ENCODE data around the gene PHLDA1.

DNA sequence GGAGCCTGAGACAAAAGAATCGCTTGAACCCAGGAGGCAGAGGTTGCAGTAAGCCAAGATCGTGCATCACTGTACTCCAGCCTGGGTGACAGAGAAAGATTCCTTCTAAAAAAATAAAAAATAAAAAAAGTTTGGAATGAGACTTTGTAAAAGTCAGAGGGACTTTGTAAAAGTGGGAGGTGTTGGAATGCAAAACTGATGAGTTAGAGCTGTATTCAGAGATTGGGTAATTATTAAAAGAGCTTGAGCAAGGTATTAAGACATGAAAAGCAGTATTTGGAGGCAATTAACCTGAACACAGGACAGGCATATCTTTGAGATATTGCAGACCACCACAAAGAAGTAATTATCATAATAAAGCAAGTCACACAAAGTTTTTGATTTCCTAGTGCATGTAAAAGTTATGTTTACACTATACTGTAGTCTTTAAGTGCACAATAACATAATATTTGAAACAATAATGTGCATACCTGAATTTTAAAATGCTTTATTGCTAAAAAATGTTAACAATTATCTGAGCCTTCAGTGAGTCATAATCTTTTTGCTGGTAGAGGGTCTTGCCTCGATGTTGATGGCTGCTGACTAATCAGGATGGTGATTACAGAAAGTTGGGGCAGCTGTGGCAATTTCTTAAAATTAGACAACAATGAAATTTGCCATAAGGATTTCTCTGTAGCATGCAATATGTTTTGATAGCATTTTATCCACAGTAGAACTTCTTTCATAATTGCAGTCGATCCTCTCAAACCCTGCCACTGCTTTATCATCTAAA lies 33.1 kb downstream of the PHLDA1 start:
- no peak for TF ChIP-seq RAD21 (IDR thresholded peaks at IDR 0.05)
- TF ChIP-seq, protein P1, sequence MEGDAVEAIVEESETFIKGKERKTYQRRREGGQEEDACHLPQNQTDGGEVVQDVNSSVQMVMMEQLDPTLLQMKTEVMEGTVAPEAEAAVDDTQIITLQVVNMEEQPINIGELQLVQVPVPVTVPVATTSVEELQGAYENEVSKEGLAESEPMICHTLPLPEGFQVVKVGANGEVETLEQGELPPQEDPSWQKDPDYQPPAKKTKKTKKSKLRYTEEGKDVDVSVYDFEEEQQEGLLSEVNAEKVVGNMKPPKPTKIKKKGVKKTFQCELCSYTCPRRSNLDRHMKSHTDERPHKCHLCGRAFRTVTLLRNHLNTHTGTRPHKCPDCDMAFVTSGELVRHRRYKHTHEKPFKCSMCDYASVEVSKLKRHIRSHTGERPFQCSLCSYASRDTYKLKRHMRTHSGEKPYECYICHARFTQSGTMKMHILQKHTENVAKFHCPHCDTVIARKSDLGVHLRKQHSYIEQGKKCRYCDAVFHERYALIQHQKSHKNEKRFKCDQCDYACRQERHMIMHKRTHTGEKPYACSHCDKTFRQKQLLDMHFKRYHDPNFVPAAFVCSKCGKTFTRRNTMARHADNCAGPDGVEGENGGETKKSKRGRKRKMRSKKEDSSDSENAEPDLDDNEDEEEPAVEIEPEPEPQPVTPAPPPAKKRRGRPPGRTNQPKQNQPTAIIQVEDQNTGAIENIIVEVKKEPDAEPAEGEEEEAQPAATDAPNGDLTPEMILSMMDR (IDR thresholded peaks at IDR 0.05; ENCODE audit: low read depth, low read length, missing input control) = no peak

Measured in liver (tissue), 3 donors.